GM12873 (cell line): Measurements from ENCODE around the gene RNF39.

Experiments
- TF ChIP-seq, protein P1 (sequence below): IDR thresholded peaks from 2 replicates; pipeline ENCODE4 v1.5.1; 2012; ENCODE audit warnings: low read depth, mild to moderate bottlenecking, moderate library complexity, low read length, control low read depth; ENCODE audit not compliant: insufficient read depth; ENCODE audit errors: missing control alignments

Gene RNF39

DNA sequence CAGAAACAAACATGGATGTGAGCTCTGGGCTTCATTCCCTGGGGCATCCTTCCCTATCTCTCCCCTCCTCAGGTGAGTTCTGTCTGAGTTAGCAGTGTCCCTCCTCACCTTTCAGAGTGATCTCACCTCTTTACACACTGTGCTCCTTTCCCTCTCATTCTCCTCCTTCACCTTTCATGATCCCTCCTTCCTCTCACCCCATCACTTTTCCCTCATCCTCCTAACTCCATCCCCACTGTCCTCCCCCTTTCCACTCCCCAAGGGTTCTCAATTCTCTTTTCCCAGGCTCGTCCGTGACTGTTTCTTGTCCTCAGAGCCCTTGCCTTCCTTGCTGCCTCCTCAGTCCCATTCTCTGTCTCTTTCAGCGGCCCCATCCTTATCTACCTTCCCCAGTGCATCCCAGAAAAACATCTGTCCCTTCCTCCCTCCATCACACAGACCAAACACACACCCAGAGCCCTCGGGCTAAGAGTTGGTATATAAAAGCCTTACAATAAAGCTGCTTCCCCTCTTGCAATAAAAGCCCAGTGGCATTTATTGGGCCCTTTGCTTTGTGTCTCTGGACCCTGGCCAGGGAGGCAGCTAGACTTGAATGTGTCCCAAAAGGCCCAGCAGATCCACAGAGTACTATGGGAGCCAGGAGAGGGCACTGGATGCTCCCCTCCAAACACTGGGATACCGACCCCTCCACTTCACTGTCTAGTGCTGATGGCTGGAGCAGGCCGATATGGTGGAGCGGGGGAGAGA, 1.9 kb downstream of the RNF39 start:
- TF ChIP-seq, protein P1, sequence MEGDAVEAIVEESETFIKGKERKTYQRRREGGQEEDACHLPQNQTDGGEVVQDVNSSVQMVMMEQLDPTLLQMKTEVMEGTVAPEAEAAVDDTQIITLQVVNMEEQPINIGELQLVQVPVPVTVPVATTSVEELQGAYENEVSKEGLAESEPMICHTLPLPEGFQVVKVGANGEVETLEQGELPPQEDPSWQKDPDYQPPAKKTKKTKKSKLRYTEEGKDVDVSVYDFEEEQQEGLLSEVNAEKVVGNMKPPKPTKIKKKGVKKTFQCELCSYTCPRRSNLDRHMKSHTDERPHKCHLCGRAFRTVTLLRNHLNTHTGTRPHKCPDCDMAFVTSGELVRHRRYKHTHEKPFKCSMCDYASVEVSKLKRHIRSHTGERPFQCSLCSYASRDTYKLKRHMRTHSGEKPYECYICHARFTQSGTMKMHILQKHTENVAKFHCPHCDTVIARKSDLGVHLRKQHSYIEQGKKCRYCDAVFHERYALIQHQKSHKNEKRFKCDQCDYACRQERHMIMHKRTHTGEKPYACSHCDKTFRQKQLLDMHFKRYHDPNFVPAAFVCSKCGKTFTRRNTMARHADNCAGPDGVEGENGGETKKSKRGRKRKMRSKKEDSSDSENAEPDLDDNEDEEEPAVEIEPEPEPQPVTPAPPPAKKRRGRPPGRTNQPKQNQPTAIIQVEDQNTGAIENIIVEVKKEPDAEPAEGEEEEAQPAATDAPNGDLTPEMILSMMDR: no peak

DNA sequence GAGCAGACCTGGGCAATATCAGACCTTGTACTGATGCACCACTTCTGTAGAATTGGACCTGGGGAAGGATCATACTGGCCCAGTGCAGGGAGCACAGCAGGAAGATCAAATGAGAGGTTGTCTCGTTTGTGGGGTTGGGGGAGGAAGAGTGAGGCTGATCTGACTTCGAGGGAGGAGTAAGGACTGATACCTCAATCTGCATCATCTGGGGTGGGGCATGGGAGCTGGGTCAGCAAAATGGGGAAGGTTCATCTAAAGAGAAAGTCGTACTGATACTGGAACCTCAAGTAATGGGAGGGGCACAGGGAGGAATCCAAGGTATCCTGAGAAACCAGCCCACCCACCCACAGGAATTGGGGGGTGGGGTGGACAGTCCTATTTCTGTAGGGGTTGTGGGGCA, 3.7 kb downstream of the RNF39 start:
- TF ChIP-seq, protein P1: no peak

DNA sequence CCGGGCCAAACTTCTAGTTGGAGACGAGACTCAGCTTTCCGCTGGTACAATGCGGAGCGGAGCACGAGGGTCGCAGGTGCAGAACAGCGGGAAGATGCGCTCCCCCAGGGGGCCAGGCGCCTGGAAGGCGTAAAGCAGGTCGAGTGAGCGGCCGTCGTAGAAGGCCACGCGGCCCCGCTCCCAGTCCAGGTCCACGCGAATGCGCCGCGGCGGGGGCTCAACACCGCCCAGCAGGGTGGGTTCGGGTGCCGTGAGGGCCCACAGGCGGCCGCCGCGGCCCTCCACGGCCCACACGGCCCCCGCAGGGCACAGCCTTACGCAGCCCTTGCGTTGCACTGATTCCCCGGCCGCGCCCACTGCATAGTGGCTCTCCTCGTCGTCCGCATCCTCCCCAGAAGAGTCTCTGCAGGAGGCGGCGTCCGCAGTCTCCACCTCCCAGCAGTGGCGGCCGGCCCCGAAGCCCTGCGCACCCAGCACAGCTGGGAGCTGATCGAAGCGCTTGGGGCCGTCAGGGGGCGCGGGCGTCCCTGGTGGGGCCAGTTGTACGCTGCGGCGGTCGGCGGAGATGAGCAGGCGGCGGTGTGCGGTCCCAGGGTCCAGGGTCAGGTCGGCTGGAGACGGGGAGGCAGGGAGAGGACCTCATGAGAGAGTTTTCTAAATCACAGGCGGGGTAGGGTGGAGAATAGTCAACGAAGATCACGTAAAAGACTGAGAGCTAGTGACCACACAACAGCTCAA, 4.3 kb downstream of the RNF39 start:
- TF ChIP-seq, protein P1: no peak

DNA sequence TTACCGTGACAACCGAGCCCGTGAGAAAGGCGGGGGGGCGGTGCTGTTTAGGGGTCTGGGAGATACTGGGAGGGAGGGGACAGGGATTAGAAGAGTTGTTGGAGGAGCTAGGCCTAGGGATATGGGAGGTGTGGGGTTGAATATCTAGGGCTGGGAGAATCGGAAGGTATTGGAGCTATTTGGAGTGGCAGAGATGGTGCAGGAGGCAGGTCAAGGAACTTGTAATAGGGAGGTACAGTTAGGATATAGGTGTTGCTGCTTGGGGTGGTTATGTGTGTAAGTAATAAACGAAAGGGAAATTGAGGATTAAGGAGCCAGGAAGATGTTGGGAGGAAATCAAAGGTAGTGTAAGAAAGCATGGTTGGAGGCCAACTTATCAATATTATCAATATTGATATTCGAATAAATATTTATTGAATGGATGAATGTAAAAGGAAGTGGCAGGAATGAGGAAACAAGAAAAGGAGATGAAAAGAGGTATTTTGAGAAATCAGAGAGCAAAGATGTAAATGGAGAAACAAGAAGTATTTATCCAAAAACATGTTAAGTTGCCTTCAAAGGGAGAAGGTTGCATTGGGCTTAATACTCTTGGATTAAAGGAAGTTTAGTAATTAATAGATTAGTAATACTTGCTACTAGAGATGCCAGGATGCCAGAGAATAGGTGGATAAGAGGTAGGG, 8.0 kb downstream of the RNF39 start:
- TF ChIP-seq, protein P1: no peak

DNA sequence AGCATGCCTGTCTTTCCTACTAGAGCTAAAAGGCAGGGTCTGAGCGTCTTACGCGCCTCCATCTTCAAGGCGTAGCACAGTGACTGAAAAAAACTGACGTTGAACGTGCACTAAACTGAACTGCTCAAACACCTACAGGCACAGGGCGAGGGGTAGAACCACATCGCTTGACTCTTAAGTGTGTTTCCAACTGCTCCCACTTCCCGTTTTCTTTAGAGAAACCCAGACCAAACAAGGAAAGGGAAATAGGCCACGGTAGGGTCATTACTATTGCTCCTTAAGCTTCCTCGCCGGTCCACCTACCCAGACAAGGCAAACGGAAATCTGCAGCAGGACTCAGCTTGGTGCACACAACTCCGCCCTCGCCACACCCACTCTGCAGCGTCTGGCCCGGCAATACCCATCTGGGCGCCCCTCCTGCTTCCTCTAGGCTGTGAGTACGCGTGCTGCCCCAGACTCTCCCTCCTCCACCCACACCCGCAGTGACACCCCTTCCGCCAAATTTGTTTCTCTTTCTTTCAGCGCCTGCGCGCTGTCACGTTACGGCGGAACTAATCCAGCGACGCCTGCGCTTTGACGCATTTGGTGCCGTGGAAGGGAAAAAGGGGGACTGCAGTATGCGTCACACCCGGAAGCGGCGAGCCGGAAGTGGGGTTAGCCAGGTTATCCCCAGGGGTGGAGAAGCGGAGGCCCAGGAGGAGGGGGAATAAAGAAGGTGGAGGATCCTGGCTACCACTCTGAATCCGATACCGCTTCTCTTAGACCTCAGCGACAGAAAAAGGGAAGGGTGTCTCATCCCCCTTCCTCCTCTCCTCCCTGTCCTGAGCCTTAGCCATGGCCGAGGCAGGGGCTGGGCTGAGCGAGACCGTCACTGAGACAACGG, 8.8 kb downstream of the RNF39 start, which contains the start of gene PPP1R11:
Gene PPP1R11, plus strand, starts transcription at position 622 of the 883 bp plus-strand sequence. Its CDS starts 213 bp downstream, at position 835.
- TF ChIP-seq, protein P1: no peak

DNA sequence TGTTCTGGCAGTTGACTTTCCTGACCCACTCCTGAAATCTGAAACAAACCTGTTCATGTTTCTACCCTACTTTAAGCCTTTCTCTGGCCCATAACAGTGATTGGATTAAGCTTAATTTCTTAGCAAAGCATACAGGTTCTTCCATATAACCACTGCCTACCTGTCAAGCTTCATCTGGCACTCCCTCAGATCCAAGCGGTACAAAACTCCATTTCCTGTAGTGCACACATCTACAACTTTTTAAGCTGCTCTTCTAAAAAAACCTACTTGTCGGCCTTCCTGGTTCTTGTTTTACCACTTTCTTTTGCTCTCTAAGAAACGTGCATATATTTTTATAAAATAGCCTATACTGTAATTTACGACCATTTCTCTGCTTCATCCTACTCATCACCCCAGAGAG, 9.5 kb downstream of the RNF39 start:
- TF ChIP-seq, protein P1: no peak
